PFSK-1 (cell line): ENCODE results near the gene TBCD.

Experiments used
- FOXP2 ChIP-seq: optimal IDR thresholded peaks from 2 replicates; pipeline ENCODE3; 2011; ENCODE audit warnings: borderline replicate concordance, control low read depth, inconsistent platforms; ENCODE audit not compliant: insufficient read depth; ENCODE audit errors: extremely low read length, extremely low read depth
- POLR2AphosphoS5 ChIP-seq: IDR thresholded peaks from 2 replicates; pipeline ENCODE4 v1.6.1; 2012; ENCODE audit warnings: low read depth, mild to moderate bottlenecking, control low read depth, low read length, moderate library complexity
- REST ChIP-seq, 2 experiments: IDR thresholded peaks; 2 replicates each; pipeline versions ENCODE4 v1.6.1 to v1.8.0; 2011 to 2012; ENCODE audit warnings: low read depth in 2 of 2, low read length in 2 of 2, control low read depth in 1 of 2, inconsistent platforms in 1 of 2, mild to moderate bottlenecking in 1 of 2, moderate library complexity in 1 of 2; ENCODE audit not compliant: insufficient read depth in 1 of 2
- SIN3A ChIP-seq: IDR thresholded peaks from 2 replicates; pipeline ENCODE4 v1.6.1; 2012; ENCODE audit warnings: mild to moderate bottlenecking, low read length, moderate library complexity, borderline replicate concordance; ENCODE audit not compliant: insufficient read depth
- TAF1 ChIP-seq: IDR thresholded peaks from 2 replicates; pipeline ENCODE4 v1.6.1; 2012; ENCODE audit warnings: low read length, control low read depth, borderline replicate concordance; ENCODE audit not compliant: insufficient read depth

Gene TBCD

GRCh38 chr17:82985973-82986372, 234.1 kb downstream of the TBCD start:
- TF ChIP-seq SIN3A (no peak), POLR2AphosphoS5 (no peak), TAF1 (no peak), FOXP2 (no peak), REST (IDR thresholded peaks at IDR 0.05; ENCODE audit: insufficient read depth in 1 of 2, low read depth in 2 of 2, low read length in 2 of 2) (no peak)

GRCh38 chr17:82989881-82990280, 238.0 kb downstream of the TBCD start:
- TF ChIP-seq REST (IDR thresholded peaks at IDR 0.05; ENCODE audit: insufficient read depth in 1 of 2, low read depth in 2 of 2, low read length in 2 of 2) (no peak), TAF1 (no peak), SIN3A (no peak), POLR2AphosphoS5 (no peak), FOXP2 (no peak)

GRCh38 chr17:82993005-82993404, 241.1 kb downstream of the TBCD start:
- no peak for TF ChIP-seq FOXP2
- TF ChIP-seq REST (IDR thresholded peaks at IDR 0.05; ENCODE audit: insufficient read depth in 1 of 2, low read depth in 2 of 2, low read length in 2 of 2): no peak
- TF ChIP-seq TAF1: no peak
- TF ChIP-seq SIN3A: no peak
- no peak for TF ChIP-seq POLR2AphosphoS5
